Measurements from ENCODE around the gene GPR87. TPM values are rescaled to one million over a fixed set of nuclear protein-coding genes. Genes with fewer than 3 reads are reported as not detected.
A peak's percentile ranks its signal among the peaks of the same experiment; 100 is the strongest.

The GPR87 gene
- total RNA-seq, 1 experiment from 2014 or later, result not detected

DNA sequence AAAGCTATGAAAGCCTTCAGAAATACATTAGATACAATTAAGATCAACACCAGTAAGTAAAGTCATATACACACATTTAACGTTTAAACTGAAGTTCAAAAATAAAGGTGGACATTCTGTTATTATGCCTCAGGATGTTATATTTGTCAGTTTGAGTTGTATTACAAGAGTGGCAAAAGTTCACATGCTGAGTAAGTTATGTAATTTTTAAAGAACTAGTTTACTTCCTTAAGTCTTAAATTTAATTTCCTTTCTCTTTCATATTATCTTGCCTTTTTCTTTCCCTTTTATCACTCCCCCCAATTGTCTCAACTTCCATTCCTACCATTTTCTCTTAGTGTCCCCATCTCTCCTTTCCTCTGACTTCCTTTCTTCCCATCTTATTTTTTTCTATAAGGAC is 4.9 kb upstream of the GPR87 start:
- in situ Hi-C loops (cut with HindIII; ENCODE audit: low pct_unique_long_range_greater_than_20kb, low sequenced_read_pairs), result no loop called here
- DNase-seq (ENCODE audit: low read depth, low spot score), result no peak

DNA sequence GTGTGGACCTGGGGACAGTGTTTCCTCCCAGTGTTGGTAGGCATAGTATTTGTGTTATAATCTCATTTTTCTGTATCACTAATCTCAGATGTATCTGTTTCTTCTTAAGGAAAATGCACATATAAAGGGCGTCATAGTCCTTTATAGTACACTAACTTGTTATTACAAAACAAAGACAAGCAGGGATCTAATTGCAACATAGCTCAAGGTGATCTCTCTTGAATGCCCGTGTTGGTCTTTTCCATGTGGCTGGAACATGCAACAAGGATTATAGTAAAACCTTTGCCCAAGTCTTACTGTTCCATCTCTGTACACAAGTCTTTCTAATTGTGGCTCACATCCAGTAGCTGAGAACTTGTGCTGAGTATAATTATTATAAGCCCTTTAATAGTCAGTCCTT is 3.5 kb upstream of the GPR87 start:
- no peak for DNase-seq (ENCODE audit: low read depth, low spot score)
- in situ Hi-C loops (cut with HindIII; ENCODE audit: low pct_unique_long_range_greater_than_20kb, low sequenced_read_pairs), result no loop called here

DNA sequence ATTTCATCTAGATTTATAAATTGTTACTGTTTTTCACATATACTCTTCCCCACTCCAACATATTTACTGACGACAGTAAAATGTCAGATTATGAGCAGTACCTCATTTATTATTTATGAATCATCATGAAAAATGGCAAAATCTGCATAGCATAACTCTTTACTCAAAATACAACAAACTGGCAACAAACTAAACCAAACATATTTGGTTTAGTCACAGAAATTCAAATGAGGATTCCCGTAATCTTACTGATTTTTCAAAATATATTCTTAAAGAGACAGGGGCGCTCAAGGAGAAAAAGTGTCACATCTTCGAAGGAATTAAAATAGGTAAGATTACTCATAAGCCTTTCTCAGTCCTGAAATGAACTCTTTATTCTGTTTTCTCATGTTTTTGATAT is 3.0 kb upstream of the GPR87 start:
- in situ Hi-C loops (cut with HindIII; ENCODE audit: low pct_unique_long_range_greater_than_20kb, low sequenced_read_pairs), result no loop called here
- no peak for DNase-seq (ENCODE audit: low read depth, low spot score)

DNA sequence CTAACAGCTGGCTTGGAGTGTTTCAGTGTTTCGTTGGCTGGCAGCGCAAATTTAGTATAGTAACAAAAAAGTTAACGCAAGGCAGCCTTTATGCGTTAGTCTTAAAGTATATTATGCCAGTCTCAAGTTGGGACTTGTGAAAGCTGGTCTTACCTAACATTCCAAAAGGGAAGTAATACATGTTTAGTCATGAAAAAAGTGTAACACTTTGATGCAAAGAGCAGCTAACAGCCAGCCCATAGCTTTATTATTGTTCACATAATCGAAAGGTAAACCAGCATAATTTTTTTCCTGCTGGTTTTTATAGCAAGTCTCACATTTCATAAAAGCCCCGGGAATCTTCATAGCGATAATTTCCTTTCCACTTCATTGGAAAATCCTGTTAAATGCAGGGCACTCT is 2.4 kb upstream of the GPR87 start:
- in situ Hi-C loops (cut with HindIII; ENCODE audit: low pct_unique_long_range_greater_than_20kb, low sequenced_read_pairs), result no loop called here
- no peak for DNase-seq (ENCODE audit: low read depth, low spot score)

DNA sequence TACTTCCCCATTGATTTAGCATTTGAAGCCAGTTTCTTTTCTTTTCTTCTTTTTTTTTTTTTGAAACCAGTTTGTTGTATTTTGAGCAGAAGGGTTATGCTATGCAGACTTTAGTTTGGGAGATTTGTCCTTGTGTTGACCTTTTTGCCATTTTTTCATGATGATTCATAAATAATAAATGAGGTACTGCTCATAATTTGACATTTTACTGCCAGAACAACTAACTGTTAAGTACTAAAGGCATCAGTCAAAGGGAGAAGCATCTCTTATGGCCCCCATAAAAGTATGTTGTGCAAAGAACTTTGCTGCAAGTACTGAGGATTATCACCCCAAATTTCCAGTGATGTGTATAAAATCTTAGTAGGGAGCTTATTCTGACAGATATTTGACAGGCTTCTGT is 1.7 kb upstream of the GPR87 start:
- in situ Hi-C loops (cut with HindIII; ENCODE audit: low pct_unique_long_range_greater_than_20kb, low sequenced_read_pairs), result no loop called here
- DNase-seq (ENCODE audit: low read depth, low spot score), result no peak

DNA sequence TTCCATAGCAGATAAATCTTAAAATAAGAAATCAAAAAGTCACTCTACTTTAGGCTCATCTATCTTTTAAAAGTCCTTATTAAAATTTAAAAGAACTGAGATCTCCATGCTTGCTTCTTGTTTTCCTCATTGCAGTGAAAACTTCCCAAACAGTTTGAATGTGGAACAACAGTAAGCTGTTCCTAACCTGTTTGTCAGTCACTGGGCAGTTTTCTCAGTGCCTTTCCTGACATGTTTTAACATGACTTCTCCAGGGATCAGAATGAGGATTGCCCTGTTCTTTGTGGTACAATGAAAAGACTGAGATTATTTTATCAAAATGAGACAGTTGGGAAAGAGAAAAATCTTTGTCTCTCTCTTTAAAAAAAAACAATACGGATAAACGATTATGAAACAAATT is 774 bp downstream of the GPR87 start:
- no peak for DNase-seq (ENCODE audit: low read depth, low spot score)
- in situ Hi-C loops (cut with HindIII; ENCODE audit: low pct_unique_long_range_greater_than_20kb, low sequenced_read_pairs), result no loop called here

DNA sequence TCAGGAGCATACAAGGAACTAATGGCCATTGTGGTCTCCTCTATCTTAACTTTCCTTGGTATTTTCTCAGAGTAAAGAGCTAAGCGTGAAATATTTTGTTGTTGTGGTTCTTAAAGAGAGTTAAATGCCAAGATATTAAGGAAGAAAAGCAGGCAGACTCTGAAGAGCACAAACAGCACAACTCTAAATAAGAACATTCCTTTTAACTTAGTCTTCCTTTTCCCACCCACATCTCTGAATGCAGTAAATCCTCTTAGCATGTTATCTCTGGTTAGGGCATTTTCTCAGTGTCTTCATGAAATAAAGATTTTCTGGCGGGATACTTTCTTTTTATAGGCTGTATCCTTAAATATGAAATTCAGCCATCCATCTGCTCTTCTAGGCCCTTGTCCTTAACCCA is 1.5 kb downstream of the GPR87 start:
- in situ Hi-C loops (cut with HindIII; ENCODE audit: low pct_unique_long_range_greater_than_20kb, low sequenced_read_pairs), result no loop called here
- DNase-seq (ENCODE audit: low read depth, low spot score), result no peak

DNA sequence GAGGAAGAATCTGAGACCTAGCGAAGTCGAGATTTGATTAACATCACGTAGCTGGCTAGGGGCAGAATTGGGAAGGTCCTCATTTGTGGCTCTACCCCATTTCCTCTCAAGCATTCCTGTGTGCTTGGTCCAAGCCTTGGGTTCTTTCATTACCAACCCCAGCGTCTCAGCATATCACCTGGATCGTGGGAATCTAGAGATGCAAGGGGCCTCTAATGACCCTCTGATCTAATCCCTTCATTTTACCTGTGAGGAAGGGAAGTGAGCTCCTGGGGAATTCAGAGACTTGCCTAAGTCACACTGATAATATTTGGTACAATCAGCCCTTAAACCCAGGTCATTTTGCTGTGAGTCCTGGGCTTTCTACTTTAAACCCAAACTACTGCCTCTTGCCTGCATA is 2.0 kb downstream of the GPR87 start:
- DNase-seq (ENCODE audit: low read depth, low spot score), result no peak
- in situ Hi-C loops (cut with HindIII; ENCODE audit: low pct_unique_long_range_greater_than_20kb, low sequenced_read_pairs), result no loop called here

DNA sequence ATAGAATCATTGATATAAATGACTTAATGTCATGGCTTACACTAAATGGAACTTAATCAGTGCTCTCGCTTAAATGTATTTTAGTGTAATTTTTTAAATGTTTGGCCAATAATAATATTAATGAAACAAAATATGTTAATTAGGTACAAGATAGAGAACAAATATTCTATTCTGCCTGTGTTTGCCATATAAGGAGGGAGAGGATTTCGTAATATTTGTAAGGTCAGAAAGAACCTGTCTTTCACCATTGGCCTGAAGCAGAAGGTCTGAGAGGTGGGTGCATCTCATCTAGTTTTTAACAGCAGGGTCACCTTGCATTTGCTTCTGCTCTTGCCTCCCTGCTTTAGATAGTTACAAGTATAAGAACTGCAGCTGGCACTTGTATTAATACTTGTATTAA is 2.5 kb downstream of the GPR87 start:
- no peak for DNase-seq (ENCODE audit: low read depth, low spot score)
- in situ Hi-C loops (cut with HindIII; ENCODE audit: low pct_unique_long_range_greater_than_20kb, low sequenced_read_pairs), result no loop called here

DNA sequence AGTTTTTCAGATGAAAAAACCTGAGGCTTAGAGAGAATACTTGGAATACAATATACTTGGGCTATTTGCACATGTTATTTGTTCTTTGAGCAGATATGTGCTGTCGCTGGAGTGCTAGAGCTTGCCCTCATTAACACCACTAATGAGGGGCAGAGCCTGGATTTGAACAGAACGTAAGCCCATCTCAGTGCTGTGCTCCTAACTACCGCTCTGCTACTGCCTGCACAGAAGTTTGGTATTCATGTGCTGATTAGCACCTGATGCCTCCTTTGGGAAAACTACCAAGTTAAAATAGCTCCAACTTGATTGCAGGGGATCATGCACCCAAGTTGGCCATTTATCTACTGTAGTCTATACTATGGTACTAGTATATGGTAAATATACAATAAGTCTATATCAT is 3.6 kb downstream of the GPR87 start:
- in situ Hi-C loops (cut with HindIII; ENCODE audit: low pct_unique_long_range_greater_than_20kb, low sequenced_read_pairs), result no loop called here

DNA sequence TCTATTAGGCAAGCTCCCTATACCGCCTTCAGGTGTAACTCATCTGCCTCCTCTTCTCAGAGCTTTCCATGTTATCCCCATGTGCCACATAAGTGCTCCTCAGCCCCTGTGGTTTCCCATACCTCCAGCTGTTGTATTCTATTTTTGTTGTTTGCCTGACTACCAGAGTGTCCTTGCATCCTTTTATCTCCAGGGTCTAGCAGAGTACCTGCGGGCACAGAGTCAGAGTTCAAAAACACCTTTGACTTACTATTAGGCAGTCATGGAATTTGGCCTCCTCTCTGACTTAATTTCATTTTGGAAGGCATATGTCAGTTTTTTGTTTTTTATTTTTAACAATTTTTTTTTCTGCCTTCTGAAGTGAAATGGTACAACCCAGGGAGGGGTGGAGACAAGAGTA is 7.1 kb downstream of the GPR87 start:
- DNase-seq (ENCODE audit: low read depth, low spot score), result no peak
- in situ Hi-C loops (cut with HindIII; ENCODE audit: low pct_unique_long_range_greater_than_20kb, low sequenced_read_pairs), result no loop called here

More for the DNA sequence above, 3.6 kb downstream of the GPR87 start:
- no peak for DNase-seq (ENCODE audit: low read depth, low spot score)

DNA sequence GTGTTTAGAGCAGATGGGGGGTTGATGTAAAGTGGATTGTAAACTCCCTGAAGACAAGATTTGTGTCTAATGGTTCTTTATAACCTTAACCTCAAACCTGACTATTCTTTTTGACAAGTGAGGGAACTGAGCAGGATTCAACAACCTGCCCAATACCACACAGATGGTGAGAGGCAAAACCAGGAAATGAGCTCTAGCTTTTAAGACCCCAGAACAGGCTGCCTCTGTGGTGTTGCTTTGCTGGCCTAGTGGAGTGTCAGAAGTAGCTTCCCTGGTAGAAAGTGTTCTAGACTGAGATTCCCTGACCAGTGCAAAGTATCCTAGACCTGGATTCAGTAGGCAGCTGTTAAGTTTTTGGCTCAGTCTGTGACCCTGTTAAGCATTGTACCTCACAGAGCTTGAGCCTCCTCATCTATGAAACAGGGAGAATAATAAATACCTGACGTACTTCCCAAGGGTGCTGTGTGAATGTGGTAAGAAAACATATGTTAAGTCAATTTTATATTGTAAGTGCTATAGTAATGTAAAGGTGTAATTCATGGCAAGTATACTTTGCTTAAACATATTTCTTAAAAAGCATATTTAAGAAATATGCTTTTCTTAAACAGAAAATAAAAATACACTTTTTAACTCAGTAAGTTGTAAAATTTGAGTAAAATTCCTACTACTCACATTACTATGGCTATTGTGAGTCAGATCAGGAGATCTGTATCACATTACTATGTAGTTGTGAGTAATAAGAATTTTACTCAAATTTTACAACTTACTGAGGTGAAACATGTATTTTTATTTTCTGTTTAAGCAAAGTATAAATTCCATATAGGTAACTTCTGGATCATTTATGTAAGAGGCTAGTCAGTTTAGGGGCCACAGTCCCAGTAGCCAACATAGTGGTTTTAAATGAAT is 8.8 kb downstream of the GPR87 start:
- in situ Hi-C loops (cut with HindIII; ENCODE audit: low pct_unique_long_range_greater_than_20kb, low sequenced_read_pairs), result no loop called here
- DNase-seq (ENCODE audit: low read depth, low spot score), result no peak

DNA sequence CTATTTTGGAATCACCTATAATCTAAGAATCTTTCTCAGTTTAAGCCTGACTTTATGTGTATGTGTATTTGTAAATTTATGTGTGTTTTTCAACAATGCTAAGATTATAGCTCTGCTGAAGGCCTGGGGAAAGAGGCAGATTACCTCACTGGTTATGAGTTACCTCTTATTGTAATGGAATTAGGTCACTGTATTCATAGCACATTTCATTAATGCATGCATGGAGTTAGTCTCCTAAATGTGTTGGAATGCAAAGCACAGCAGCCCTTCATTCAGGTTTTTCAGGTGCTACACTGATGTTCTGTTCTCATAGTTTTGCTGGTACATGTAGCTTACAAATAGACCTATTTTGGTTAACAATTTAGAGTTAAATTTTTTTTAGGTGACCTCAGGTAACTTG is 9.5 kb downstream of the GPR87 start:
- DNase-seq (ENCODE audit: low read depth, low spot score), result no peak
- in situ Hi-C loops (cut with HindIII; ENCODE audit: low pct_unique_long_range_greater_than_20kb, low sequenced_read_pairs), result no loop called here

DNA sequence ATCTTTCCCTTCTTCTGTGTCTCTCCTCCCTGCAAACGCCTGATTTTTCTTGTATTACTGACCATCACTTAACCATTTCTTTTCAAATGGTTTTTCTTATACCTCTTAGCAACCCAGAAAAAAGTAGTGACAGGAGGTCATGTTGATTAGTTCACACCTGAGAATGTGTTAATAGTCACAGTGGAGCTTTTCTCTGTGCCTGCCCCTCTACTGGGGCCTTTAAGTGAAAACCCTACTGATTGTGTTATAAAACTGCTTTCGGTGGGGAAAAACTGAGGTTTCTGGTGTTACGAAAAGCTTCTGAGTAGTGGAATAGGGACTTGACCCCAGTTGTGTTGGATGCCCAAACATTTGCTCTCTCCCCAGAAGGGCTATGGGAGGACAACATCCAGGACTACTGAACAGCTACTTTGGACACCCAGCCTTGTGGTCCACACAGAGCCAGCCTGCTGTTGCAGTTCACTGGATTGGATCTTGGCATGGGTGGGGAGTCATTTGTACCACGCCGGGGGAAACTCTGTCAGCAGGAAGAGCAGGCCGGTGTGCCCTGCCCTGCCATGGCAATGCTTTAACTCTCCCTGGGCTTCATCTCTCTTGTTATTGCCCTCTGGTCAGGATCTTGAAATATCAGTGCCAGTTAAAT is 10.3 kb downstream of the GPR87 start:
- DNase-seq (ENCODE audit: low read depth, low spot score), result no peak
- in situ Hi-C loops (cut with HindIII; ENCODE audit: low pct_unique_long_range_greater_than_20kb, low sequenced_read_pairs), result no loop called here

DNA sequence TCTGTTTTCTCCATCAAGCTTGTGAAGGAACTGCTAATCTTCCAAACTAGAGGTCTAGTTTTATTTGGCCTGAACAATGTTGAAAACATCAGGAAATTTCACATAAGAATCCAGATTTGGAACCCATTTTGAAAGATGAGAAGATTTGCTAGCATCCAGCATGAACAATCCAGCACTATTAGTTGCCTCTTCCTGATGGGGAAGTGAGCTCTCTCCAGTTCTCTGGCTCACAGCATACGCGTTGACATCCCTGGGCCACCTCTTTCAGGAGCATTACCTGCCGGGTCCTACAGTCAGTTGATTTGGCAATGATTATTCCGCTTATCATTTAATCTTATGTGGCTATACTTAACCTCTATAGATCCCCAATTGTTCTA is 10.9 kb downstream of the GPR87 start:
- DNase-seq (ENCODE audit: low read depth, low spot score), result no peak

DNA sequence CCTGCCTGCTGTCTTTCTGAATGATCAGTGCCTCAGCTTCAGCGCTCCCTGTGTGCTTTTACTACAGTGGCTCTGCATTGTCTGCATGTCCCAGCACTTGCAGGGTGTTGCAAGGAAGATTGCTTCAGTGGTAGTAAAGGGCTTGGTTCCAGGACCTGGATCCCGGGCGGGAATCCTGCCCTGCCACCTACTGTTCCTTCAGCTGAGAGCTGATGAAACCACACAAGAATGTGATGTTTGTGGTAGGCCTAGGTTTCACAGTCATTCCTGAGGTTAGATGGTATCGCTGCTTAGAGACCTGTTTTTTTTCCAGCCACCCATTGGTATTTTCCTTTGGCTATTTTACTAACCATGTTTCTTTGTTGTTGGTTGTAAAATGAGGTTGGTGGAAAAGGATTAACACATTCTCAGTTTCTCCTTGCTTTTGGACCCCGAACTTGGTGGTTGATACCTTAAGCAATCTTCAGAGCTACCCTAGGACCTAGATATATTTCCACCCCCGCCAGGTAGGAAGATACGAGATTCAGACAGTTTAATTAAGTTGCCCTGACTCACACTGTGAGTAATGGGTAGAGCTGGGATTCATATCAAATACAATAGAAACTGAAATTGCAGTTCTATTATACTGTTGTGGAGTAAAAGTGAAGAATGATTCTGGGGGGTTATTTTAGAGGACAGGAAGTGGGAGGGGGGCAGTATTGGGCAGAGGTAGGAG is 11.4 kb downstream of the GPR87 start:
- peak; percentile 76 for DNase-seq (ENCODE audit: low read depth, low spot score)
- in situ Hi-C loops (cut with HindIII; ENCODE audit: low pct_unique_long_range_greater_than_20kb, low sequenced_read_pairs), result no loop called here

More for the DNA sequence above, 10.9 kb downstream of the GPR87 start:
- in situ Hi-C loops (cut with HindIII; ENCODE audit: low pct_unique_long_range_greater_than_20kb, low sequenced_read_pairs), result no loop called here

DNA sequence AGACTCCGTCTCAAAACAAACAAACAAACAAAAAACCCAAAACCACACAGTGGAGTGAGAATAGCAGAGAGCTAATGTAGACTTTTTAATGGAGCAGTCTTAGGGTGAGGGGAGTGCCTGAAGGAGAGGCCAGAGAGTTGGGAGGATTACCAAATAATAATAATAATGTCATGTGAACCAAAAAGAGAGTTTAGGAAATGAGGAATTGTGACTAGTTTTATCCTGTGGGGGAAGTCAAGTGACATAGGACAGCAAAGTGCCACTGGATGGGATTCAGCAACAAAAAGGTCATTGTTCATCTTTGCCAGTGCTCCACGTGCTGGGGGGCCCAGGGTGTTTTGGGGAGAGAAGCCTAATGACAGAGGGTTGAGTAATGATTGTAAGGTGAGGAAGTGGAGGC is 12.9 kb downstream of the GPR87 start:
- in situ Hi-C loops (cut with HindIII; ENCODE audit: low pct_unique_long_range_greater_than_20kb, low sequenced_read_pairs), result no loop called here
- DNase-seq (ENCODE audit: low read depth, low spot score), result no peak

DNA sequence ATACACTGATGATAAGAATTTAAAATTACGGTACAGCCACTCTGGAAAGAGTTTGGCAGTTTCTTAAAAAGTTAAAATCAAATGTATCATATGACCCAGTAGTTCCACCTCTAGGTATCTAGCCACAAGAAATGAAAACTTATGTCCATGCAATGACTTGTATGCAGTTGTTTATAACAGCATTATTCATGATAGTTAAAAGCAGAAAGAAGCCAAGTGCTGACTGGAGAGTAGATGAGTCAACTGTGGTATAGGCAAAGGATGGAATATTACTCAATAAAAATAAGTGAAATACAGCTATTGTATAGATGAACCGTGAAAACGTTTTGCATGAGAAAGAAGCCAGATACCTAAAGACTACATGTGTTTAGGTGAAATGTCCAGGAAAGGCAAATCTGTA is 14.8 kb downstream of the GPR87 start:
- no peak for DNase-seq (ENCODE audit: low read depth, low spot score)

DNA sequence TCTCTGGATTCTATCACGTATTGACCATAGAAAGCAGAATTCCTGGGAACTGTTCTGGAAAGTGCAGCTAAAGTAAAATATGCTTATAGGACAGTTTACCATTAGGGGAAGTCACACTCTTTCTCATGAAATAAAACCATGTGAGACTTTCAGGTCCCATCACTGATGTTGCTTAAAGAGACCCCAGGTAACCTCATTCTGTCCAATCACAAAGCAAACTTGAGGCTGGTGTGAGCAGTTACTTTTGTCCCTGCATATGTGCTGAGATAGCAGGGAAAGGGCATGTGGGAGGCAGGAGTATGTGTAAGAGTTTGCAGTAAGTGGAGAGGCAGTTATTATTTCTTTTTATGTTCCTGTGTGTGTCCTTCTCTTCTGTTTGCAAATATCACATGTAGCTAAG is 16.1 kb downstream of the GPR87 start:
- no peak for DNase-seq (ENCODE audit: low read depth, low spot score)
- in situ Hi-C loops (cut with HindIII; ENCODE audit: low pct_unique_long_range_greater_than_20kb, low sequenced_read_pairs), result no loop called here

More for the DNA sequence above, 14.8 kb downstream of the GPR87 start:
- in situ Hi-C loops (cut with HindIII; ENCODE audit: low pct_unique_long_range_greater_than_20kb, low sequenced_read_pairs), result no loop called here
